ENCODE data around the gene SMAD6. TPM values are rescaled to one million over a fixed set of nuclear protein-coding genes. Genes with fewer than 3 reads are reported as not detected.

The SMAD6 gene
- total and polyA plus RNA-seq, 10 of the 15 experiments (the other 5 are each of a cell fraction or from before 2014, with no cell fraction given), result under 0.01 to 0.10 (median 0.03) TPM; not detected in 7

GRCh38 chr15:66779331-66780009, 77.4 kb downstream of the SMAD6 start:
- Histone ChIP-seq H3K36me3 (ENCODE audit: control insufficient read depth in 2 of 2, insufficient read depth in 2 of 2, low read length in 1 of 2) (no peaks in the 10 kb centered on the region), H3K27ac (ENCODE audit: control insufficient read depth, insufficient read depth) (no peak overlapping the region), H3K9me3 (replicated peaks; ENCODE audit: control insufficient read depth, insufficient read depth, low read length) (no peaks in the 10 kb centered on the region), H3K27me3 (replicated peaks in 1 of 2; ENCODE audit: control insufficient read depth in 2 of 2, insufficient read depth in 2 of 2, low read length in 1 of 2) (no peaks in the 10 kb centered on the region), H3K79me2 (ENCODE audit: control insufficient read depth, insufficient read depth, low read length) (no peaks in the 10 kb centered on the region), H3K9ac (ENCODE audit: control insufficient read depth, insufficient read depth, low read length) (no peak overlapping the region), H3K4me3 (no peak overlapping the region), H4K20me1 (ENCODE audit: control insufficient read depth, insufficient read depth) (no peaks in the 10 kb centered on the region), H2AFZ (ENCODE audit: control insufficient read depth, low read depth, low read length) (no peak overlapping the region), H3K4me1 (ENCODE audit: control insufficient read depth, insufficient read depth, low read length) (no peaks in the 10 kb centered on the region), H3K4me2 (ENCODE audit: control insufficient read depth, insufficient read depth) (no peak overlapping the region)
- WGBS (ENCODE audit: insufficient coverage, insufficient replicate concordance, low lambda C conversion rate, missing lambda C conversion rate), result 17% methylated on average over 4 of the region's 4 CpGs
- intact Hi-C loops (cut with micrococcal nuclease; ENCODE audit: unreplicated experiment) (no loop called here), in situ Hi-C loops (cut with MboI) (no loop called here)
- TF ChIP-seq HDAC2 (IDR thresholded peaks at IDR 0.05) (no peak), POLR2AphosphoS2 (IDR thresholded peaks at IDR 0.05; ENCODE audit: low read depth, low read length) (no peak), ESRRA (IDR thresholded peaks at IDR 0.05; ENCODE audit: low read length) (no peak), SMC3 (IDR thresholded peaks at IDR 0.05; ENCODE audit: borderline replicate concordance, low read length) (no peak)
- RAD21 ChIA-PET (ENCODE audit: unreplicated experiment), result no interaction called here
- POLR2A ChIA-PET, result no interaction called here
- CTCF ChIA-PET, result interaction anchor here (1.6 kb wide), 1 partner anchor 161 kb away, joined by 6 read pairs; no protein-coding TSS in a partner anchor
- DNase-seq (ENCODE audit: low read depth, low spot score) (no peak), FAIRE-seq (no peak), ATAC-seq (no peak; the same call in 2 of the 3 replicates)
- no TSS peak for BruUV-seq (replicated peaks)
- SMC1A ChIA-PET (ENCODE audit: uncharacterized antibody, unreplicated experiment), result no interaction called here

DNA sequence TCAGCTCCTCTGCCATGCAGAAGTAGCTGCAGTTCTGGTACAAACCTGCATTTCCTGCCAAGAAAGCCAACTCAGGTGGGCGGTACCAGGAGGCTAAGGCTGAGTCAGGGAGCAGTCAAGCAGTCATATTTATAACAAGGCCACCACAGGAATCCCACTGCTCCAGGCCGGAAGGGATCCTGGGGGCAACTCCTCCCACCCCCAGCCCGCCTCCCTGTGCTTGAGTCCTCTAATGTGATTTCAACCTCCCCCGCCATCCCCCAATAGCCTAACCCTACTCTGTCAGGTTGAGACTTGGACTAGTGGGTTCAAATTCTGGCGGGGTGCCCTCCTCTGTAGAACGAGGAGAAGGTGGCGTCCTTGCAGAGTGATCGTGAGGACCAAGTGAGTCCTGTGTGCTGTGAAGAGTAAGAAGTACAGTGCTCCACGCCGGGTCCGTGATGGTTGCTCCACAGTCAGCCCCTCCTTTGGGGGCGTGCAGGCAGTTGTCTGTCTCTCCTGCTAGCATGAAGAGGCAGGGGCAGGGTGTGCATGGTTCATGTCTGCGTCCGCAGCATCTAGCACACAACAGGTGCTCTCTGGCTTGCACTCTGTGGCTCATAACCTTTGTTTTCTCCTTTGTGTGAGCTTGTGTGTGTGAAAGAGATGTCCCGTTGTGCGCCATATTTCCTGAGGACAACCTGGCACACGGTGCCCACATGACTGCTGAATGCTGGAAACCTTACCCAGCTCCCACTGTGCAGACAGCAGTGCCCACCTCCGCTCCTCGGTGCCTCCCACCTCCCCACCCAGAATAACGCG, 78.3 kb downstream of the SMAD6 start:
- in situ Hi-C loops (cut with MboI), result no loop called here
- Histone ChIP-seq H3K27me3 (replicated peaks in 1 of 2; ENCODE audit: control insufficient read depth in 2 of 2, insufficient read depth in 2 of 2, low read length in 1 of 2) (no peaks in the 10 kb centered on the region), H3K36me3 (ENCODE audit: control insufficient read depth in 2 of 2, insufficient read depth in 2 of 2, low read length in 1 of 2) (no peaks in the 10 kb centered on the region), H3K79me2 (ENCODE audit: control insufficient read depth, insufficient read depth, low read length) (no peaks in the 10 kb centered on the region), H3K9me3 (replicated peaks; ENCODE audit: control insufficient read depth, insufficient read depth, low read length) (no peaks in the 10 kb centered on the region), H4K20me1 (ENCODE audit: control insufficient read depth, insufficient read depth) (no peaks in the 10 kb centered on the region), H3K9ac (ENCODE audit: control insufficient read depth, insufficient read depth, low read length) (no peak overlapping the region), H3K4me2 (ENCODE audit: control insufficient read depth, insufficient read depth) (no peak overlapping the region), H3K4me1 (ENCODE audit: control insufficient read depth, insufficient read depth, low read length) (no peaks in the 10 kb centered on the region), H3K27ac (ENCODE audit: control insufficient read depth, insufficient read depth) (no peak overlapping the region), H2AFZ (ENCODE audit: control insufficient read depth, low read depth, low read length) (no peak overlapping the region), H3K4me3 (no peak overlapping the region)
- ChIA-PET CTCF (no interaction called here), SMC1A (ENCODE audit: uncharacterized antibody, unreplicated experiment) (no interaction called here), RAD21 (ENCODE audit: unreplicated experiment) (no interaction called here), POLR2A (no interaction called here)
- ATAC-seq (peak; percentile 35; the same call in 1 of the 3 replicates), FAIRE-seq (no peak), DNase-seq (ENCODE audit: low read depth, low spot score) (no peak)
- intact Hi-C loops (cut with micrococcal nuclease; ENCODE audit: unreplicated experiment), result no loop called here
- no TSS peak for BruUV-seq (replicated peaks)
- 51% methylated on average over 21 of the region's 21 CpGs for WGBS (ENCODE audit: insufficient coverage, insufficient replicate concordance, low lambda C conversion rate, missing lambda C conversion rate)
- TF ChIP-seq, protein P1, sequence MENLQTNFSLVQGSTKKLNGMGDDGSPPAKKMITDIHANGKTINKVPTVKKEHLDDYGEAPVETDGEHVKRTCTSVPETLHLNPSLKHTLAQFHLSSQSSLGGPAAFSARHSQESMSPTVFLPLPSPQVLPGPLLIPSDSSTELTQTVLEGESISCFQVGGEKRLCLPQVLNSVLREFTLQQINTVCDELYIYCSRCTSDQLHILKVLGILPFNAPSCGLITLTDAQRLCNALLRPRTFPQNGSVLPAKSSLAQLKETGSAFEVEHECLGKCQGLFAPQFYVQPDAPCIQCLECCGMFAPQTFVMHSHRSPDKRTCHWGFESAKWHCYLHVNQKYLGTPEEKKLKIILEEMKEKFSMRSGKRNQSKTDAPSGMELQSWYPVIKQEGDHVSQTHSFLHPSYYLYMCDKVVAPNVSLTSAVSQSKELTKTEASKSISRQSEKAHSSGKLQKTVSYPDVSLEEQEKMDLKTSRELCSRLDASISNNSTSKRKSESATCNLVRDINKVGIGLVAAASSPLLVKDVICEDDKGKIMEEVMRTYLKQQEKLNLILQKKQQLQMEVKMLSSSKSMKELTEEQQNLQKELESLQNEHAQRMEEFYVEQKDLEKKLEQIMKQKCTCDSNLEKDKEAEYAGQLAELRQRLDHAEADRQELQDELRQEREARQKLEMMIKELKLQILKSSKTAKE (IDR thresholded peaks at IDR 0.05; ENCODE audit: low read depth, poor library complexity, severe bottlenecking), result no peak
- TF ChIP-seq SIX5 (IDR thresholded peaks at IDR 0.05; ENCODE audit: low read depth, low read length, severe bottlenecking) (no peak), EZH2 (IDR thresholded peaks at IDR 0.05; ENCODE audit: borderline replicate concordance, control insufficient read depth, low read depth, low read length) (no peak), STAT1 (conservative IDR thresholded peaks at IDR 0.05) (no peak), RBBP5 (conservative IDR thresholded peaks at IDR 0.05) (no peak), CBX3 (IDR thresholded peaks at IDR 0.05; ENCODE audit: borderline replicate concordance, low read depth) (no peak), ATF7 (IDR thresholded peaks at IDR 0.05; ENCODE audit: low read depth) (no peak), NFXL1 (IDR thresholded peaks at IDR 0.05; ENCODE audit: borderline replicate concordance) (no peak), LARP7 (IDR thresholded peaks at IDR 0.05) (no peak)
- TF ChIP-seq, protein P2, sequence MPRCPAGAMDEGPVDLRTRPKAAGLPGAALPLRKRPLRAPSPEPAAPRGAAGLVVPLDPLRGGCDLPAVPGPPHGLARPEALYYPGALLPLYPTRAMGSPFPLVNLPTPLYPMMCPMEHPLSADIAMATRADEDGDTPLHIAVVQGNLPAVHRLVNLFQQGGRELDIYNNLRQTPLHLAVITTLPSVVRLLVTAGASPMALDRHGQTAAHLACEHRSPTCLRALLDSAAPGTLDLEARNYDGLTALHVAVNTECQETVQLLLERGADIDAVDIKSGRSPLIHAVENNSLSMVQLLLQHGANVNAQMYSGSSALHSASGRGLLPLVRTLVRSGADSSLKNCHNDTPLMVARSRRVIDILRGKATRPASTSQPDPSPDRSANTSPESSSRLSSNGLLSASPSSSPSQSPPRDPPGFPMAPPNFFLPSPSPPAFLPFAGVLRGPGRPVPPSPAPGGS (IDR thresholded peaks at IDR 0.05; ENCODE audit: borderline replicate concordance, insufficient read depth, low read depth, low read length, poor library complexity, severe bottlenecking), result no peak

Data from GM12878 (cell line).